Activated CD8-positive, alpha-beta T cell treated with anti-CD3 and anti-CD28 coated beads for 36 hours (primary cell): ENCODE data around the gene PTK6. TPM values are rescaled to one million over a fixed set of nuclear protein-coding genes. Genes with fewer than 3 reads are reported as not detected.
A peak's percentile ranks its signal among the peaks of the same experiment; 100 is the strongest.

Experiments used
- ATAC-seq: fragments of 200-7000 bp; cut with Tn5 transposase; one replicate; pipeline ENCODE4 v1.10.0; 2021; ENCODE audit warnings: mild to moderate bottlenecking, moderate library complexity
- CTCF ChIA-PET: fragments of 350-600 bp; sonication (Branson Sonifier 250); formaldehyde crosslinking; loops from one replicate; lab custom pipeline; 2021; ENCODE audit warnings: antibody characterized with exemption; lab: Charles Lee
- POLR2A ChIA-PET: fragments of 350-600 bp; sonication (Branson Sonifier 250); formaldehyde crosslinking; loops from one replicate; lab custom pipeline; 2021; ENCODE audit warnings: antibody characterized with exemption; lab: Charles Lee
- DNase-seq: peaks from one replicate; pipeline ENCODE4 v3.0.0-alpha.2; 2020
- H3K27ac Mint-ChIP-seq: one replicate; pipeline ENCODE4 v1.8.0; 2021; ENCODE audit warnings: mild to moderate bottlenecking, mixed read lengths
- H3K27me3 Mint-ChIP-seq: one replicate; pipeline ENCODE4 v1.8.0; 2021; ENCODE audit warnings: mixed read lengths
- H3K36me3 Mint-ChIP-seq: one replicate; pipeline ENCODE4 v1.8.0; 2021; ENCODE audit warnings: low read depth, mixed read lengths
- H3K4me1 Mint-ChIP-seq: one replicate; pipeline ENCODE4 v1.8.0; 2021; ENCODE audit warnings: low read depth, mixed read lengths
- H3K4me3 Mint-ChIP-seq: one replicate; pipeline ENCODE4 v1.8.0; 2021; ENCODE audit warnings: mild to moderate bottlenecking, moderate library complexity, mixed read lengths
- H3K9me3 Mint-ChIP-seq: one replicate; pipeline ENCODE4 v1.8.0; 2021; ENCODE audit warnings: mixed read lengths
- CTCF ChIP-seq: fragments of 200-600 bp; IDR thresholded peaks from one replicate; pipeline ENCODE4 v1.8.0; 2022; ENCODE audit warnings: antibody characterized with exemption, mild to moderate bottlenecking
- intact Hi-C: fragments of 100-400 bp; cut with micrococcal nuclease; formaldehyde crosslinking; loops from one replicate; pipeline ENCODE4 v1.10.0; 2022
- total RNA-seq, 2 experiments: library from RNA; stranded (reverse); gene quantifications; one replicate each; pipeline ENCODE4 v1.2.3, GENCODE V29; 2021

Gene PTK6
- total RNA-seq, 2 experiments from 2014 or later = 0.18 TPM; not detected in 1

- Mint-ChIP-seq H3K4me1 (peaks cover 10% of the 10 kb centered on the region), H3K36me3 (peaks cover 3% of the 10 kb centered on the region), H3K9me3 (no peaks in the 10 kb centered on the region), H3K4me3 (no peak overlapping the region), H3K27ac (no peak overlapping the region), H3K27me3 (peaks cover 2% of the 10 kb centered on the region)
- POLR2A ChIA-PET = interaction anchor here (2.1 kb wide), 1 partner anchor 69 kb away, joined by 7 read pairs; no protein-coding TSS in a partner anchor
- intact Hi-C loops = no loop called here
- DNase-seq (no peak), ATAC-seq (no peak)
- CTCF ChIA-PET = interaction anchor here (0.9 to 2.4 kb wide), 2 partner anchors 9 to 18 kb away, joined by 3 to 10 read pairs; partner anchors contain the start of gene PTK6
- TF ChIP-seq CTCF = no peak
Measured at GRCh38 chr20:63555661-63556381, 18.6 kb upstream of the PTK6 start.

- Mint-ChIP-seq H3K27me3 (peaks cover 3% of the 10 kb centered on the region), H3K9me3 (no peaks in the 10 kb centered on the region), H3K4me3 (peak overlapping the region; percentile 53), H3K4me1 (peaks cover 10% of the 10 kb centered on the region), H3K36me3 (no peaks in the 10 kb centered on the region), H3K27ac (peak overlapping the region; percentile 52)
- intact Hi-C loops = no loop called here
- DNase-seq (peak; percentile 42), ATAC-seq (no peak)
- POLR2A ChIA-PET = interaction anchor here (0.6 to 2.1 kb wide), 4 partner anchors 12 to 89 kb away, joined by 3 to 7 read pairs (median 4); partner anchors contain the start of gene PTK6
- CTCF ChIA-PET = interaction anchor here (2.4 kb wide), 1 partner anchor 17 kb away, joined by 10 read pairs; the partner anchor contains the start of gene PTK6
- no peak for TF ChIP-seq CTCF
Measured at GRCh38 chr20:63554361-63555278, 17.4 kb upstream of the PTK6 start.

GRCh38 chr20:63553933-63554290 lies 16.7 kb upstream of the PTK6 start, which contains the start of gene FNDC11:
TSS of gene FNDC11 (plus strand) at chr20:63554159. CDS start at chr20:63555664, 1,505 bp downstream.
- ATAC-seq (peak; percentile 11), DNase-seq (peak; percentile 68)
- Mint-ChIP-seq H3K4me1 (peaks cover 11% of the 10 kb centered on the region), H3K27ac (peak within 1 kb of the TSS; percentile 70), H3K36me3 (no peaks in the 10 kb centered on the region), H3K27me3 (peaks cover 7% of the 10 kb centered on the region), H3K9me3 (no peaks in the 10 kb centered on the region), H3K4me3 (peak within 1 kb of the TSS; percentile 53)
- intact Hi-C loops = no loop called here
- ChIA-PET POLR2A (interaction anchor here (0.6 to 2.1 kb wide), 4 partner anchors 13 to 89 kb away, joined by 3 to 7 read pairs (median 4); partner anchors contain the start of gene PTK6), CTCF (interaction anchor here (2.4 kb wide), 1 partner anchor 16 kb away, joined by 10 read pairs; the partner anchor contains the start of gene PTK6)
- no peak for TF ChIP-seq CTCF

GRCh38 chr20:63553251-63553932 lies 16.2 kb upstream of the PTK6 start:
- no peaks in the 10 kb centered on the region for H3K36me3 Mint-ChIP-seq
- H3K4me1 Mint-ChIP-seq = peaks cover 11% of the 10 kb centered on the region
- peak; percentile 92 for ATAC-seq
- H3K9me3 Mint-ChIP-seq = no peaks in the 10 kb centered on the region
- no peak for TF ChIP-seq CTCF
- intact Hi-C loops = no loop called here
- peaks cover 7% of the 10 kb centered on the region for H3K27me3 Mint-ChIP-seq
- peak overlapping the region; percentile 47 for H3K4me3 Mint-ChIP-seq
- ChIA-PET POLR2A (interaction anchor here (1.3 kb wide), 1 partner anchor 16 kb away, joined by 4 read pairs; the partner anchor contains the start of gene PTK6), CTCF (interaction anchor here (0.8 to 2.0 kb wide), 2 partner anchors 14 to 15 kb away, joined by 3 to 8 read pairs; partner anchors contain the start of gene PTK6)
- DNase-seq = peak; percentile 94
- peak overlapping the region; percentile 70 for H3K27ac Mint-ChIP-seq
